H1 (cell line): ENCODE data around the gene PXDN. TPM values are rescaled to one million over a fixed set of nuclear protein-coding genes. Genes with fewer than 3 reads are reported as not detected.

Experiments
- CTCF ChIA-PET: fragments of 300-600 bp; sonication (Branson Sonifier 250); formaldehyde crosslinking; loops from one replicate; lab custom pipeline; 2021; ENCODE audit not compliant: partially characterized antibody; lab: Charles Lee
- POLR2A ChIA-PET: fragments of 300-600 bp; sonication (Branson Sonifier 250); formaldehyde crosslinking; loops from one replicate; lab custom pipeline; 2021; ENCODE audit warnings: inconsistent platforms; ENCODE audit not compliant: partially characterized antibody; lab: Charles Lee
- DNase-seq, 2 experiments: peaks; one replicate each; pipeline versions ENCODE4 v3.0.0 to v3.0.0-alpha.2; 2010 to 2022; ENCODE audit warnings: low spot score in 2 of 2, low read depth in 1 of 2, mixed read lengths in 1 of 2
- FAIRE-seq: peaks from 2 replicates; lab custom pipeline; 2011; peaks lifted over from hg19 to GRCh38; lab: Jason Lieb, UNC
- H2AFZ ChIP-seq: 2 replicates; pipeline ENCODE4 v1.8.1; 2012; ENCODE audit warnings: low read length, inconsistent platforms
- H2AK5ac ChIP-seq: 2 replicates; pipeline ENCODE4 v1.6.1; 2013; ENCODE audit warnings: low read depth, low read length
- H2BK120ac ChIP-seq: replicated peaks from 2 replicates; pipeline ENCODE3; 2013; ENCODE audit warnings: low read depth, low read length, inconsistent platforms
- H2BK12ac ChIP-seq: 2 replicates; pipeline ENCODE4 v1.6.1; 2013; ENCODE audit warnings: low read depth, low read length
- H2BK15ac ChIP-seq: 2 replicates; pipeline ENCODE4 v1.6.1; 2013; ENCODE audit warnings: low read length
- H2BK20ac ChIP-seq: 2 replicates; pipeline ENCODE4 v1.6.1; 2013; ENCODE audit warnings: low read length
- H2BK5ac ChIP-seq: 2 replicates; pipeline ENCODE4 v1.6.1; 2013; ENCODE audit warnings: low read depth, low read length
- H3K14ac ChIP-seq: 2 replicates; pipeline ENCODE4 v1.6.1; 2013; ENCODE audit warnings: inconsistent platforms; ENCODE audit not compliant: insufficient read length
- H3K18ac ChIP-seq: 2 replicates; pipeline ENCODE4 v1.6.1; 2013; ENCODE audit warnings: low read length; ENCODE audit errors: extremely low read depth
- H3K23ac ChIP-seq: 2 replicates; pipeline ENCODE4 v1.6.1; 2013; ENCODE audit warnings: inconsistent platforms; ENCODE audit not compliant: insufficient read length
- H3K23me2 ChIP-seq: 2 replicates; pipeline ENCODE4 v1.6.1; 2013; ENCODE audit warnings: low read depth, low read length
- H3K27ac ChIP-seq: 2 replicates; pipeline ENCODE4 v1.6.1; 2011; ENCODE audit warnings: low read depth, low read length, inconsistent platforms
- H3K27me3 ChIP-seq, 4 experiments: replicated peaks in 1 of 4; 1 replicate in 1 of 4; 2 replicates in 3 of 4; pipeline versions ENCODE4 v1.6.1 to v1.8.1; 2011 to 2013; ENCODE audit warnings: low read length in 3 of 4, mild to moderate bottlenecking in 3 of 4, inconsistent platforms in 2 of 4, mixed read lengths in 2 of 4, moderate library complexity in 1 of 4; ENCODE audit not compliant: control insufficient read depth in 3 of 4, insufficient read depth in 3 of 4; ENCODE audit errors: extremely low read depth in 1 of 4
- H3K36me3 ChIP-seq, 4 experiments: 2 replicates each; pipeline versions ENCODE4 v1.6.1 to v1.8.1; 2011 to 2013; ENCODE audit warnings: mild to moderate bottlenecking in 4 of 4, low read length in 3 of 4, moderate library complexity in 2 of 4, control low read depth in 1 of 4, inconsistent platforms in 1 of 4; ENCODE audit not compliant: insufficient read depth in 4 of 4, control insufficient read depth in 2 of 4
- H3K4ac ChIP-seq: replicated peaks from 2 replicates; pipeline ENCODE3; 2013; ENCODE audit warnings: low read length, low read depth, mixed read lengths, inconsistent platforms; ENCODE audit not compliant: insufficient read length
- H3K4me1 ChIP-seq, 4 experiments: replicated peaks in 1 of 4; 1 replicate in 1 of 4; 2 replicates in 3 of 4; pipeline versions ENCODE4 v1.6.1 to v1.8.1; 2011 to 2013; ENCODE audit warnings: low read length in 3 of 4, inconsistent platforms in 2 of 4, mixed read lengths in 1 of 4; ENCODE audit not compliant: insufficient read depth in 4 of 4, control insufficient read depth in 3 of 4
- H3K4me2 ChIP-seq, 2 experiments: 2 replicates each; pipeline versions ENCODE4 v1.6.1 to v1.8.1; 2011 to 2013; ENCODE audit warnings: low read depth in 2 of 2, low read length in 2 of 2, control low read depth in 1 of 2, inconsistent platforms in 1 of 2, mild to moderate bottlenecking in 1 of 2; ENCODE audit not compliant: insufficient read depth in 1 of 2
- H3K4me3 ChIP-seq, 4 experiments: fragments of 200-600, 300-600 bp in 1 of 4; sonication (generic), shearing (Covaris generic), sonication (Bioruptor Twin) in 1 of 4; 2 replicates each; pipeline versions ENCODE4 v1.5.1 to v1.8.1; 2011 to 2016; ENCODE audit warnings: low read length in 4 of 4, low read depth in 3 of 4, control low read depth in 2 of 4, inconsistent platforms in 2 of 4, mild to moderate bottlenecking in 2 of 4, mixed read lengths in 1 of 4, moderate library complexity in 1 of 4; ENCODE audit not compliant: insufficient read depth in 2 of 4; ENCODE audit errors: extremely low read depth in 1 of 4
- H3K56ac ChIP-seq: replicated peaks from 2 replicates; pipeline ENCODE3; 2013; ENCODE audit warnings: low read depth, mild to moderate bottlenecking, mixed read lengths, low read length, inconsistent platforms; ENCODE audit not compliant: insufficient read length
- H3K79me1 ChIP-seq: 2 replicates; pipeline ENCODE4 v1.6.1; 2013; ENCODE audit warnings: low read depth, low read length, control low read depth
- H3K79me2 ChIP-seq, 2 experiments: 2 replicates each; pipeline versions ENCODE4 v1.6.1 to v1.8.1; 2012 to 2013; ENCODE audit warnings: low read length in 2 of 2, mild to moderate bottlenecking in 2 of 2, inconsistent platforms in 1 of 2; ENCODE audit not compliant: insufficient read depth in 2 of 2, control insufficient read depth in 1 of 2
- H3K9ac ChIP-seq, 4 experiments: replicated peaks in 1 of 4; 1 replicate in 1 of 4; 2 replicates in 3 of 4; pipeline versions ENCODE4 v1.6.1 to v1.8.1; 2011 to 2013; ENCODE audit warnings: low read depth in 3 of 4, low read length in 3 of 4, control low read depth in 2 of 4, mild to moderate bottlenecking in 2 of 4, moderate library complexity in 2 of 4, inconsistent platforms in 1 of 4; ENCODE audit errors: extremely low read depth in 1 of 4
- H3K9me3 ChIP-seq, 2 experiments: 2 replicates each; pipeline versions ENCODE4 v1.6.1 to v1.8.1; 2012 to 2013; ENCODE audit warnings: mild to moderate bottlenecking in 2 of 2, moderate library complexity in 2 of 2, control low read depth in 1 of 2, inconsistent platforms in 1 of 2, low read depth in 1 of 2, low read length in 1 of 2, mixed read lengths in 1 of 2; ENCODE audit not compliant: insufficient read depth in 2 of 2
- H4K20me1 ChIP-seq, 2 experiments: replicated peaks in 1 of 2; 2 replicates each; pipeline versions ENCODE3 to v1.8.1; 2011 to 2013; ENCODE audit warnings: inconsistent platforms in 2 of 2, low read length in 2 of 2, mild to moderate bottlenecking in 1 of 2; ENCODE audit not compliant: insufficient read depth in 2 of 2, control insufficient read depth in 1 of 2
- H4K5ac ChIP-seq: 2 replicates; pipeline ENCODE4 v1.6.1; 2013; ENCODE audit warnings: low read length, low read depth, mixed read lengths, inconsistent platforms; ENCODE audit not compliant: insufficient read length
- H4K8ac ChIP-seq: 2 replicates; pipeline ENCODE4 v1.8.0; 2013; ENCODE audit warnings: mild to moderate bottlenecking, moderate library complexity, low read length, inconsistent platforms; ENCODE audit not compliant: insufficient read depth; ENCODE audit errors: extremely low read depth
- H4K91ac ChIP-seq: replicated peaks from 2 replicates; pipeline ENCODE3; 2013; ENCODE audit warnings: low read length, mixed read lengths, inconsistent platforms; ENCODE audit not compliant: insufficient read length
- BACH1 ChIP-seq: IDR thresholded peaks from 2 replicates; pipeline ENCODE4 v1.6.1; 2012; ENCODE audit warnings: low read length, improper control_type of control experiment
- JUN ChIP-seq: IDR thresholded peaks from 2 replicates; pipeline ENCODE4 v1.6.1; 2011; ENCODE audit warnings: low read depth, mild to moderate bottlenecking, improper control_type of control experiment, low read length
- KDM1A ChIP-seq: fragments of 200-600, 300-600 bp; sonication (generic); IDR thresholded peaks from 2 replicates; pipeline ENCODE4 v1.7.1; 2016; ENCODE audit warnings: mild to moderate bottlenecking, low read length, borderline replicate concordance
- SRF ChIP-seq: IDR thresholded peaks from 2 replicates; pipeline ENCODE4 v1.6.1; 2011; ENCODE audit warnings: mild to moderate bottlenecking, low read depth, low read length, moderate library complexity
- WGBS, 2 experiments: shearing (Covaris generic) in 1 of 2; methylation state at CpG; one replicate each; pipeline versions ENCODE4 v1.1.6 to v1.1.7; 2013 to 2015; ENCODE audit warnings: low lambda C conversion rate in 2 of 2, mixed read lengths in 2 of 2, inconsistent platforms in 1 of 2, low coverage in 1 of 2, missing lambda C conversion rate in 1 of 2; ENCODE audit not compliant: insufficient replicate concordance in 2 of 2, insufficient coverage in 1 of 2, insufficient read length in 1 of 2; ENCODE audit errors: extremely low coverage in 1 of 2, missing lambda C conversion rate in 1 of 2; 5-methylcytosine and 5-hydroxymethylcytosine counted together
- polyA plus RNA-seq, 7 experiments: library from polyadenylated mRNA; depleted of rRNA in 3 of 7; stranded (reverse) in 5 of 7; unstranded in 2 of 7; fragments of >200 nt in 5 of 7; fragments of 200-250 nt in 2 of 7; gene quantifications; 1 replicate in 5 of 7; 2 replicates in 1 of 7; 4 replicates in 1 of 7; pipeline versions ENCODE4 v1.2.1 to v1.2.3, GENCODE V29; 2011 to 2013; ENCODE audit warnings: missing spikeins in 2 of 7, mixed read lengths in 2 of 7
- total RNA-seq: library from RNA; stranded (reverse); fragmentation: NEBNext Ultra II Directional; extraction: Animal tissue kit (Norgen Biotek cat#: 25700); gene quantifications from 2 replicates; pipeline ENCODE4 v1.2.1, GENCODE V29; 2021

The PXDN gene
- total and polyA plus RNA-seq, 2 of the 8 experiments (the other 6 are each of a cell fraction or from before 2014, with no cell fraction given), result 104 to 141 TPM

- Histone ChIP-seq H4K8ac (no peak overlapping the region), H3K18ac (no peak overlapping the region), H3K4me1 (peaks cover 3 to 5% (median 5%) of the 10 kb centered on the region in 4 experiments; a peak in 5 of 7 replicates), H2AFZ (no peak overlapping the region), H3K9ac (no peak overlapping the region), H3K4ac (no peak overlapping the region), H3K14ac (no peak overlapping the region), H2AK5ac (no peak overlapping the region), H2BK5ac (no peak overlapping the region), H3K23me2 (no peaks in the 10 kb centered on the region), H3K36me3 (no peaks in the 10 kb centered on the region), H2BK20ac (no peak overlapping the region), H3K23ac (no peak overlapping the region), H3K79me2 (no peaks in the 10 kb centered on the region), H3K56ac (no peak overlapping the region), H4K5ac (no peak overlapping the region), H3K4me3 (no peak overlapping the region), H3K27me3 (no peaks in the 10 kb centered on the region), H4K20me1 (no peaks in the 10 kb centered on the region), H4K91ac (no peak overlapping the region), H3K9me3 (no peaks in the 10 kb centered on the region), H2BK120ac (no peak overlapping the region), H3K4me2 (no peak overlapping the region), H3K79me1 (no peaks in the 10 kb centered on the region), H2BK12ac (no peak overlapping the region), H2BK15ac (no peak overlapping the region), H3K27ac (no peak overlapping the region)
- CTCF ChIA-PET, result interaction anchor here (1.1 to 1.7 kb wide), 4 partner anchors 9 to 40 kb away, joined by 3 to 5 read pairs (median 4); no protein-coding TSS in a partner anchor
- 72% methylated on average over 6 of the region's 6 CpGs; no CpG with 5 or more reads in 1 of the 2 experiments for WGBS, 2 experiments
- FAIRE-seq (no peak), DNase-seq (no peak)
- POLR2A ChIA-PET, result no interaction called here
- TF ChIP-seq KDM1A (no peak), JUN (no peak), BACH1 (no peak), SRF (no peak)
These were observed 46.2 kb upstream of the PXDN start for GRCh38 chr2:1790473-1790872.
